HFFc6 (cell line): Measurements from ENCODE around the gene ARID3B. TPM values are rescaled to one million over a fixed set of nuclear protein-coding genes. Genes with fewer than 3 reads are reported as not detected.
A peak's percentile ranks its signal among the peaks of the same experiment; 100 is the strongest.
"Not testable (repeated sequence)": the region's sequence is repeated elsewhere in the genome, so short reads cannot be mapped to it uniquely, and the experiment has no call there.

Experiments used
- DNase-seq: peaks from one replicate; pipeline ENCODE4 v3.0.0-alpha.2; 2018
- H3K27ac Mint-ChIP-seq: 2 replicates; pipeline ENCODE4 v1.8.0; 2020; ENCODE audit warnings: mild to moderate bottlenecking, mixed read lengths
- H3K27me3 Mint-ChIP-seq: 2 replicates; pipeline ENCODE4 v1.8.0; 2021; ENCODE audit warnings: mild to moderate bottlenecking, moderate library complexity, mixed read lengths; ENCODE audit not compliant: insufficient read depth
- H3K36me3 Mint-ChIP-seq: 2 replicates; pipeline ENCODE4 v1.8.0; 2021; ENCODE audit warnings: low read depth, mixed read lengths
- H3K4me1 Mint-ChIP-seq: 2 replicates; pipeline ENCODE4 v1.8.0; 2020; ENCODE audit warnings: low read depth, mixed read lengths
- H3K4me3 Mint-ChIP-seq: 2 replicates; pipeline ENCODE4 v1.8.0; 2020; ENCODE audit warnings: mild to moderate bottlenecking, moderate library complexity, mixed read lengths
- H3K9me3 Mint-ChIP-seq: 2 replicates; pipeline ENCODE4 v1.8.0; 2020; ENCODE audit warnings: mild to moderate bottlenecking, mixed read lengths
- total RNA-seq, 6 experiments: library from RNA; stranded (reverse); fragmentation: NEBNext Ultra II Directional; extraction: Animal tissue kit (Norgen Biotek cat#: 25700); gene quantifications; 2 replicates in 1 of 6; 3 replicates in 5 of 6; pipeline ENCODE4 v1.2.3, GENCODE V29; 2021
- TF ChIP-seq, protein P1 (sequence below): fragments of 200-600 bp; sonication (generic); IDR thresholded peaks from 2 replicates; pipeline ENCODE4 v1.5.0; 2021; ENCODE audit warnings: antibody characterized with exemption, mild to moderate bottlenecking

The ARID3B gene
- total RNA-seq, 6 experiments from 2014 or later = 1.2 to 2.1 (median 1.6) TPM

DNA sequence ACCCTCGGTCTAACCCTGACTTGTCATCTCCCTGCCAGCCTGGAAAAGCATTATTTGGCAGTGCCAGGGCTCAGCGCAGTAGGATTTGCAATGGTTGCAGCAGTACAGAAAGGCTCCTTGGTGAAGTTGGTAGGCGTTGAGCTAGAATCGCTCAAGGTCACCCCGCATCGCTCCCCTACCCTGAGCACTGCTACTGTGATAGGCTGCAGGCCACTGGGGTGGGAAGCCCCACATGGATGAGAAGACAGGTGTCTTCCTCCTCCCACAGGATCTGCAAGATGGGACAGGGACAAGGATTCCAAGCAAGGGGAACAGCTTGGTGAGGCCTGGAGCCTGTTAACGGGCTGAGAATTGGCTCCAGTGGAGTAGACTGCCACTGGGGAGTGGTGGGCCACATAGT lies 85.3 kb downstream of the ARID3B start:
- peaks cover 28% of the 10 kb centered on the region for H3K36me3 Mint-ChIP-seq
- no peak for DNase-seq
- H3K9me3 Mint-ChIP-seq = no peaks in the 10 kb centered on the region
- H3K27me3 Mint-ChIP-seq = peaks cover 3% of the 10 kb centered on the region
- no peak overlapping the region for H3K4me3 Mint-ChIP-seq
- H3K4me1 Mint-ChIP-seq = peaks cover 6% of the 10 kb centered on the region
- H3K27ac Mint-ChIP-seq = no peak overlapping the region
- TF ChIP-seq, protein P1, sequence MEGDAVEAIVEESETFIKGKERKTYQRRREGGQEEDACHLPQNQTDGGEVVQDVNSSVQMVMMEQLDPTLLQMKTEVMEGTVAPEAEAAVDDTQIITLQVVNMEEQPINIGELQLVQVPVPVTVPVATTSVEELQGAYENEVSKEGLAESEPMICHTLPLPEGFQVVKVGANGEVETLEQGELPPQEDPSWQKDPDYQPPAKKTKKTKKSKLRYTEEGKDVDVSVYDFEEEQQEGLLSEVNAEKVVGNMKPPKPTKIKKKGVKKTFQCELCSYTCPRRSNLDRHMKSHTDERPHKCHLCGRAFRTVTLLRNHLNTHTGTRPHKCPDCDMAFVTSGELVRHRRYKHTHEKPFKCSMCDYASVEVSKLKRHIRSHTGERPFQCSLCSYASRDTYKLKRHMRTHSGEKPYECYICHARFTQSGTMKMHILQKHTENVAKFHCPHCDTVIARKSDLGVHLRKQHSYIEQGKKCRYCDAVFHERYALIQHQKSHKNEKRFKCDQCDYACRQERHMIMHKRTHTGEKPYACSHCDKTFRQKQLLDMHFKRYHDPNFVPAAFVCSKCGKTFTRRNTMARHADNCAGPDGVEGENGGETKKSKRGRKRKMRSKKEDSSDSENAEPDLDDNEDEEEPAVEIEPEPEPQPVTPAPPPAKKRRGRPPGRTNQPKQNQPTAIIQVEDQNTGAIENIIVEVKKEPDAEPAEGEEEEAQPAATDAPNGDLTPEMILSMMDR = no peak

DNA sequence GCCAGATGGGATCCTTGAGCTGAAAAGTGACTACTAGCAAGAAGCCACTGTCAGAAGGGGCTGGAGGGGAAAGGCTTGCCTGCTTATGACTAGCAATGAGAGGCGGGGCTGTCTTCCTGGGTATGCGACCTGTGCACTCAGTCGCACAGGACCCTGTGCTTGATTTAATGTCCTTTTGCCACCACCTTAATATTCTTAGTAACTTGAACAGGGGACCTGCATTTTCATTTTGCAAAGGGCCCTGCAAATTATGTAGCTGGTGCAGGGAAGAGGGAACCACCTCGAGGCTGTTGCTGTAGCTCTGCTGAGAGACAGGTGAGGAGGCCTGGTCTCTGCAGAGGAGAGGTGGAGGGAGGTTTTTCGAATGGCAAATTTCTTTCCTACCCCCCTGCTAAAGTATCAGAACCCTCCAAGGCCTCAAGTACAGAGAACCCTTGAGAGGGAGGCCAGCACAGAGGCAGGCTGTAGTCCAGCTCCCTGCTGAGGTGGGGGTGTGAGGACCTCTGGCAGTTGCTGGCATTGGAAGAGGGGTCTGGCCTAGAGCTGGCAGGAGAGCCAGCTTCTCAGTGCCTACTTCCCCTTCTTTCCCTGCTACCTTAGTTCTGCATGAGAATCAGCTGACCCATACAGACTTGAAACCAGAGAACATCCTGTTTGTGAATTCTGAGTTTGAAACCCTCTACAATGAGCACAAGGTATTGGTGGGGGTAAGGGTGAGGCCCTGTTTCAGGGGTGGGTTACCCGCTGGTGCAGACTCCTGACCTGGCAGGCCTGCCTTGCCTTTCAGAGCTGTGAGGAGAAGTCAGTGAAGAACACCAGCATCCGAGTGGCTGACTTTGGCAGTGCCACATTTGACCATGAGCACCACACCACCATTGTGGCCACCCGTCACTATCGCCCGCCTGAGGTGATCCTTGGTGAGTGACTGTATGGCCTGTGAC lies 86.0 kb downstream of the ARID3B start:
- peaks cover 25% of the 10 kb centered on the region for H3K36me3 Mint-ChIP-seq

DNA sequence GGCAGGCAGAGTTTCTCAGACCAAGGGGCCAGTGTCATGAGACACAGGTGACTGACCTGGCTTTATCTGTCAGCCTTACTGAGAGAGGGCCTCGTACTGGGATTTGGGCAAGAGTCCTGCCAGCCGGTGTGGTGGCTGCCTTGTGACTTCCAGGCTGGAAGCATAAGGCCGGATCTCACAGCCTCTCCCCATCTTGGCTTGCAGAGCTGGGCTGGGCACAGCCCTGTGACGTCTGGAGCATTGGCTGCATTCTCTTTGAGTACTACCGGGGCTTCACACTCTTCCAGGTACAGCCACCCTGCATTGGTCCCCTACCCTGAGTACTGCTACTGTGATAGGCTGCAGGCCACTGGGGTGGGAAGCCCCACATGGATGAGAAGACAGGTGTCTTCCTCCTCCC lies 86.7 kb downstream of the ARID3B start:
- no peaks in the 10 kb centered on the region for H3K9me3 Mint-ChIP-seq
- H3K27me3 Mint-ChIP-seq = peaks cover 3% of the 10 kb centered on the region
- no peak for DNase-seq
- peak overlapping the region; percentile 34 for H3K27ac Mint-ChIP-seq
- TF ChIP-seq, protein P1 = no peak
- no peak overlapping the region for H3K4me3 Mint-ChIP-seq
- peaks cover 23% of the 10 kb centered on the region for H3K36me3 Mint-ChIP-seq
- H3K4me1 Mint-ChIP-seq = peaks cover 6% of the 10 kb centered on the region

More for the DNA sequence above, 86.0 kb downstream of the ARID3B start:
- peaks cover 6% of the 10 kb centered on the region for H3K4me1 Mint-ChIP-seq
- TF ChIP-seq, protein P1 = no peak
- H3K9me3 Mint-ChIP-seq = no peaks in the 10 kb centered on the region
- no peak overlapping the region; the same call in 1 of the 2 replicates for H3K27ac Mint-ChIP-seq
- peaks cover 3% of the 10 kb centered on the region for H3K27me3 Mint-ChIP-seq
- DNase-seq = no peak
- no peak overlapping the region for H3K4me3 Mint-ChIP-seq

DNA sequence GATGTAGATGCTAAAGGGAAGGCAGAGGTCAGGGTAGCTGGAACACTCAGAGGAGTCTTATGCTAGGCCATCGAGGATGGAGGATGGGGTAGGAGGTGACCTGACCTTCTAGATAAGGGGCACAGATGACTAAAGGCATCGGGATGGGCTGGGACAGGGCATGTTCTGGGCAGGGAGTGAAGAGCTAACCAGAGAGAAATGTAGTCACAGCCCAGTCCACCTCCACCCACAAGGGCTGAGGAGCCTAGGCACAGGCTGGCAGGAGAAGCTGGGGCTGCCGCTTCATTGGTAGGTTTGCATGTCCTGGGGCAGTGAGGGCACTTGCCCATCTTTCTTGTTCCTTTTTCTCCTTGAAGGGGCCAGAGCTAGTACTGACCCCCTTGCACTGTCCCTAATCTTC lies 87.2 kb downstream of the ARID3B start:
- TF ChIP-seq, protein P1 = no peak
- DNase-seq = no peak
- peaks cover 3% of the 10 kb centered on the region for H3K27me3 Mint-ChIP-seq
- H3K4me3 Mint-ChIP-seq = no peak overlapping the region
- H3K9me3 Mint-ChIP-seq = no peaks in the 10 kb centered on the region
- peak overlapping the region; percentile 34 for H3K27ac Mint-ChIP-seq
- H3K4me1 Mint-ChIP-seq = peaks cover 6% of the 10 kb centered on the region
- peaks cover 21% of the 10 kb centered on the region for H3K36me3 Mint-ChIP-seq

DNA sequence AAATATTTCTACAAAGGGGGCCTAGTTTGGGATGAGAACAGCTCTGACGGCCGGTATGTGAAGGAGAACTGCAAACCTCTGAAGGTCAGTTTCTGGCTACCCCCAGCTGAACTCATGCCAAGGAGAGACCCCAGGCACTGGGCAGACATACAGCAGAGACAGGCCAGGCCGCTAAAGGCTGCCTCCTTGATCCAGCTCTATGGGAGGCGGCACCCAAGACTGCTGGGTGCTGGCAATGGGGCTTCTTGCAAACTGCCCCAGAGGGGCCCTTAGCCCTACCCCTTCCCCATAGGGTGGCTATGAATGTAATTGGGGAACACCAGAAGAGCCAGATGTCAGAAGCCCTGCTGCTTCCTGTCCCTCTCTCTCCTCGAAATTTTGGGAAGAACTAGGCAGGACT lies 87.9 kb downstream of the ARID3B start:
- H3K4me3 Mint-ChIP-seq = no peak overlapping the region
- TF ChIP-seq, protein P1 = no peak
- no peaks in the 10 kb centered on the region for H3K9me3 Mint-ChIP-seq
- peaks cover 3% of the 10 kb centered on the region for H3K27me3 Mint-ChIP-seq
- DNase-seq = no peak
- H3K27ac Mint-ChIP-seq = 0 out of 2 replicates have a peak overlapping the region, but pooled peaks have one; percentile 34
- H3K4me1 Mint-ChIP-seq = peaks cover 6% of the 10 kb centered on the region
- H3K36me3 Mint-ChIP-seq = peaks cover 21% of the 10 kb centered on the region

DNA sequence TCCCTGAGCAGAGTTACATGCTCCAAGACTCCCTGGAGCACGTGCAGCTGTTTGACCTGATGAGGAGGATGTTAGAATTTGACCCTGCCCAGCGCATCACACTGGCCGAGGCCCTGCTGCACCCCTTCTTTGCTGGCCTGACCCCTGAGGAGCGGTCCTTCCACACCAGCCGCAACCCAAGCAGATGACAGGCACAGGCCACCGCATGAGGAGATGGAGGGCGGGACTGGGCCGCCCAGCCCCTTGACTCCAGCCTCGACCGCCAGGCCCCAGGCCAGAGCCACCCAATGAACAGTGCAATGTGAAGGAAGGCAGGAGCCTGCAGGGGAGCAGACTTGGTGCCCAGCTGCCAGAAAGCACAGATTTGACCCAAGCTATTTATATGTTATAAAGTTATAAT lies 88.7 kb downstream of the ARID3B start:
- not testable (repeated sequence) for H3K4me1 Mint-ChIP-seq, H3K4me3 Mint-ChIP-seq, H3K27ac Mint-ChIP-seq, DNase-seq, H3K9me3 Mint-ChIP-seq, H3K27me3 Mint-ChIP-seq
- H3K36me3 Mint-ChIP-seq = peaks cover 26% of the 10 kb centered on the region
